Upper lobe of left lung (tissue), 4 donors: ENCODE data around the gene ARMH4.

Experiments used
- CTCF ChIP-seq, 6 experiments: fragments of 450-650 bp in 4 of 6; fragments of 200-600 bp in 2 of 6; sonication (generic) in 2 of 6; IDR thresholded peaks; one replicate each; pipeline ENCODE4 v1.5.1; 2016 to 2019; ENCODE audit warnings: antibody characterized with exemption in 6 of 6
- EP300 ChIP-seq, 4 donors: sonication (generic); formaldehyde crosslinking; IDR thresholded peaks; one replicate each; pipeline ENCODE4 v1.5.1; 2017; ENCODE audit warnings: antibody characterized with exemption in 4 of 4, control low read depth in 2 of 4
- POLR2A ChIP-seq, 4 donors: fragments of 450-650 bp; IDR thresholded peaks; one replicate each; pipeline ENCODE4 v1.5.1; 2016 to 2017; ENCODE audit warnings: antibody characterized with exemption in 4 of 4, mild to moderate bottlenecking in 2 of 4
- POLR2AphosphoS5 ChIP-seq, 2 donors: sonication (generic); formaldehyde crosslinking; IDR thresholded peaks; one replicate each; pipeline ENCODE4 v1.5.1; 2017; ENCODE audit warnings: antibody characterized with exemption in 2 of 2

GRCh38 chr14:58071341-58071740 lies 80.7 kb downstream of the ARMH4 start:
- TF ChIP-seq POLR2A (IDR thresholded peaks at IDR 0.05) (no peak), CTCF (IDR thresholded peaks at IDR 0.05) (no peak), EP300 (IDR thresholded peaks at IDR 0.05) (no peak), POLR2AphosphoS5 (IDR thresholded peaks at IDR 0.05) (no peak)
